CD8-positive, alpha-beta memory T cell (primary cell): ENCODE measurements around the gene ABHD11. TPM values are rescaled to one million over a fixed set of nuclear protein-coding genes. Genes with fewer than 3 reads are reported as not detected.
"Not testable (repeated sequence)": the region's sequence is repeated elsewhere in the genome, so short reads cannot be mapped to it uniquely, and the experiment has no call there.

Experiments used
- CTCF ChIA-PET: fragments of 350-600 bp; sonication (Branson Sonifier 250); formaldehyde crosslinking; loops from one replicate; lab custom pipeline; 2021; ENCODE audit warnings: antibody characterized with exemption; lab: Charles Lee
- POLR2A ChIA-PET: fragments of 350-600 bp; sonication (Branson Sonifier 250); formaldehyde crosslinking; loops from one replicate; lab custom pipeline; 2021; ENCODE audit warnings: antibody characterized with exemption; lab: Charles Lee
- DNase-seq, 5 donors: peaks; one replicate each; pipeline versions ENCODE4 v3.0.0 to v3.0.0-alpha.2; 2020 to 2022; ENCODE audit warnings: mixed read lengths in 1 of 5
- H3K27ac ChIP-seq: one replicate; pipeline ENCODE4 v1.7.0; 2013; ENCODE audit warnings: low read depth, mild to moderate bottlenecking, low read length, moderate library complexity
- H3K27me3 ChIP-seq: 2 replicates; pipeline ENCODE4 v1.7.0; 2013; ENCODE audit warnings: low read length, mild to moderate bottlenecking; ENCODE audit not compliant: insufficient read depth, poor library complexity, severe bottlenecking
- H3K36me3 ChIP-seq: 2 replicates; pipeline ENCODE4 v1.7.0; 2013; ENCODE audit warnings: mild to moderate bottlenecking, low read length, moderate library complexity; ENCODE audit not compliant: insufficient read depth
- H3K4me1 ChIP-seq: 2 replicates; pipeline ENCODE4 v1.7.0; 2013; ENCODE audit warnings: mild to moderate bottlenecking, low read length, moderate library complexity; ENCODE audit not compliant: insufficient read depth
- H3K4me3 ChIP-seq: 2 replicates; pipeline ENCODE4 v1.7.0; 2013; ENCODE audit warnings: mild to moderate bottlenecking, low read length
- H3K9me3 ChIP-seq: 2 replicates; pipeline ENCODE4 v1.7.0; 2013; ENCODE audit warnings: mild to moderate bottlenecking, low read length
- H3K27ac Mint-ChIP-seq, 8 donors: one replicate each; pipeline ENCODE4 v1.8.0; 2020 to 2021; ENCODE audit warnings: mixed read lengths in 8 of 8, mild to moderate bottlenecking in 6 of 8, inconsistent platforms in 3 of 8, moderate library complexity in 3 of 8
- H3K27me3 Mint-ChIP-seq, 2 donors: one replicate each; pipeline ENCODE4 v1.8.0; 2020 to 2021; ENCODE audit warnings: mixed read lengths in 2 of 2, mild to moderate bottlenecking in 1 of 2, moderate library complexity in 1 of 2
- H3K36me3 Mint-ChIP-seq, 3 donors: one replicate each; pipeline ENCODE4 v1.8.0; 2020 to 2021; ENCODE audit warnings: mixed read lengths in 3 of 3, inconsistent platforms in 1 of 3, mild to moderate bottlenecking in 1 of 3
- H3K4me1 Mint-ChIP-seq, 3 donors: one replicate each; pipeline ENCODE4 v1.8.0; 2020 to 2021; ENCODE audit warnings: mixed read lengths in 3 of 3, inconsistent platforms in 1 of 3, mild to moderate bottlenecking in 1 of 3
- H3K4me3 Mint-ChIP-seq, 7 donors: one replicate each; pipeline ENCODE4 v1.8.0; 2020 to 2021; ENCODE audit warnings: mixed read lengths in 7 of 7, mild to moderate bottlenecking in 6 of 7, moderate library complexity in 4 of 7, inconsistent platforms in 2 of 7
- H3K9me3 Mint-ChIP-seq, 5 donors: one replicate each; pipeline ENCODE4 v1.8.0; 2020 to 2022; ENCODE audit warnings: mixed read lengths in 5 of 5, mild to moderate bottlenecking in 3 of 5, moderate library complexity in 2 of 5, inconsistent platforms in 1 of 5
- polyA plus RNA-seq: library from polyadenylated mRNA; unstranded; fragments of 300-500 nt; fragmentation: Illumina TruSeq; gene quantifications from one replicate; pipeline ENCODE4 v1.2.3, GENCODE V29; 2021
- total RNA-seq, 2 experiments: library from RNA; stranded (reverse); gene quantifications; one replicate each; pipeline ENCODE4 v1.2.3, GENCODE V29; 2021

ABHD11 gene
- total and polyA plus RNA-seq, 3 experiments from 2014 or later: 13.1 to 26.5 (median 23.2) TPM

GRCh38 chr7:73717025-73717807 is 21.4 kb downstream of the ABHD11 start:
- peaks cover 0 to 2% (median 0%) of the 10 kb centered on the region in 5 donors for H3K9me3 Mint-ChIP-seq
- ChIA-PET CTCF (interaction anchor here (1.0 to 4.1 kb wide), 5 partner anchors 8 to 111 kb away, joined by 3 to 14 read pairs (median 3); no protein-coding TSS in a partner anchor), POLR2A (interaction anchor here (0.6 to 0.8 kb wide), 4 partner anchors 19 to 139 kb away, joined by 4 read pairs; partner anchors contain the start of gene TBL2)
- peak overlapping the region; percentile 30 to 97 (median 83) for H3K27ac Mint-ChIP-seq
- no peak for DNase-seq
- H3K4me3 ChIP-seq: peak overlapping the region; percentile 66
- H3K27ac ChIP-seq: no peak overlapping the region
- peak overlapping the region; percentile 80 to 92 (median 85) for H3K4me3 Mint-ChIP-seq
- no peaks in the 10 kb centered on the region for H3K36me3 ChIP-seq
- H3K27me3 ChIP-seq: no peaks in the 10 kb centered on the region
- H3K4me1 ChIP-seq: peaks cover 18% of the 10 kb centered on the region
- H3K9me3 ChIP-seq: no peaks in the 10 kb centered on the region
- peaks cover 0 to 1% (median 0%) of the 10 kb centered on the region in 3 donors for H3K36me3 Mint-ChIP-seq
- H3K4me1 Mint-ChIP-seq: peaks cover 22 to 30% (median 22%) of the 10 kb centered on the region in 3 donors
- H3K27me3 Mint-ChIP-seq: peaks cover 0 to 3% of the 10 kb centered on the region in 2 donors

- no peaks in the 10 kb centered on the region for H3K36me3 ChIP-seq
- H3K27me3 ChIP-seq: no peaks in the 10 kb centered on the region
- H3K36me3 Mint-ChIP-seq: peaks cover 0 to 1% (median 0%) of the 10 kb centered on the region in 3 donors
- peak overlapping the region in 4 of 8 donors; percentile 12 to 57 (median 26) for H3K27ac Mint-ChIP-seq
- H3K27me3 Mint-ChIP-seq: peaks cover 0 to 3% of the 10 kb centered on the region in 2 donors
- peak overlapping the region in 1 of 7 donors; percentile 4 for H3K4me3 Mint-ChIP-seq
- peaks cover 18% of the 10 kb centered on the region for H3K4me1 ChIP-seq
- no peak overlapping the region for H3K4me3 ChIP-seq
- POLR2A ChIA-PET: no interaction called here
- CTCF ChIA-PET: interaction anchor here (1.0 to 4.1 kb wide), 3 partner anchors 9 to 110 kb away, joined by 3 to 14 read pairs (median 8); no protein-coding TSS in a partner anchor
- H3K4me1 Mint-ChIP-seq: peaks cover 22 to 30% (median 22%) of the 10 kb centered on the region in 3 donors
- no peak for DNase-seq
- H3K9me3 ChIP-seq: no peaks in the 10 kb centered on the region
- H3K27ac ChIP-seq: no peak overlapping the region
- peaks cover 0 to 2% (median 0%) of the 10 kb centered on the region in 5 donors for H3K9me3 Mint-ChIP-seq
Observed at GRCh38 chr7:73716318-73716890, 22.2 kb downstream of the ABHD11 start.

GRCh38 chr7:73715648-73716317 is 22.8 kb downstream of the ABHD11 start:
- Mint-ChIP-seq H3K27me3 (peaks cover 0 to 3% of the 10 kb centered on the region in 2 donors), H3K9me3 (peaks cover 0 to 2% (median 0%) of the 10 kb centered on the region in 5 donors), H3K27ac (peak overlapping the region in 2 of 8 donors; percentile 30 to 31), H3K4me3 (no peak overlapping the region), H3K4me1 (peaks cover 22 to 30% (median 22%) of the 10 kb centered on the region in 3 donors), H3K36me3 (peaks cover 0 to 1% (median 0%) of the 10 kb centered on the region in 3 donors)
- peaks cover 18% of the 10 kb centered on the region for H3K4me1 ChIP-seq
- no peak overlapping the region for H3K4me3 ChIP-seq
- H3K27ac ChIP-seq: peak overlapping the region; percentile 16
- ChIA-PET CTCF (interaction anchor here (0.8 to 4.1 kb wide), 3 partner anchors 10 to 110 kb away, joined by 3 to 14 read pairs (median 8); partner anchors contain the start of gene VPS37D), POLR2A (no interaction called here)
- H3K36me3 ChIP-seq: no peaks in the 10 kb centered on the region
- no peaks in the 10 kb centered on the region for H3K27me3 ChIP-seq
- no peak for DNase-seq
- no peaks in the 10 kb centered on the region for H3K9me3 ChIP-seq

- H3K27me3 Mint-ChIP-seq, H3K27ac ChIP-seq, DNase-seq, H3K36me3 Mint-ChIP-seq, H3K27me3 ChIP-seq, H3K9me3 Mint-ChIP-seq, H3K4me3 ChIP-seq, POLR2A ChIA-PET, H3K9me3 ChIP-seq, H3K36me3 ChIP-seq, H3K27ac Mint-ChIP-seq, H3K4me3 Mint-ChIP-seq: not testable (repeated sequence)
- CTCF ChIA-PET: interaction anchor here (2.1 to 2.2 kb wide), 2 partner anchors 12 to 107 kb away, joined by 5 to 6 read pairs; no protein-coding TSS in a partner anchor
- peaks cover 12% of the 10 kb centered on the region for H3K4me1 ChIP-seq
- H3K4me1 Mint-ChIP-seq: peaks cover 17 to 19% (median 17%) of the 10 kb centered on the region in 3 donors
Observed at GRCh38 chr7:73713319-73713718, 25.3 kb downstream of the ABHD11 start.

GRCh38 chr7:73712773-73713172 is 25.8 kb downstream of the ABHD11 start:
- H3K9me3 Mint-ChIP-seq: no peaks in the 10 kb centered on the region
- no peaks in the 10 kb centered on the region for H3K9me3 ChIP-seq
- H3K27me3 ChIP-seq: no peaks in the 10 kb centered on the region
- peaks cover 11 to 13% (median 12%) of the 10 kb centered on the region in 3 donors for H3K4me1 Mint-ChIP-seq
- H3K4me3 Mint-ChIP-seq: no peak overlapping the region
- H3K36me3 Mint-ChIP-seq: peaks cover 0 to 2% (median 1%) of the 10 kb centered on the region in 3 donors
- DNase-seq: no peak
- H3K4me3 ChIP-seq: no peak overlapping the region
- peak overlapping the region in 1 of 8 donors; percentile 66 for H3K27ac Mint-ChIP-seq
- POLR2A ChIA-PET: interaction anchor here (0.6 kb wide), 1 partner anchor 105 kb away, joined by 6 read pairs; no protein-coding TSS in a partner anchor
- no peaks in the 10 kb centered on the region for H3K36me3 ChIP-seq
- peaks cover 0 to 3% of the 10 kb centered on the region in 2 donors for H3K27me3 Mint-ChIP-seq
- CTCF ChIA-PET: interaction anchor here (2.1 to 2.2 kb wide), 2 partner anchors 13 to 106 kb away, joined by 5 to 6 read pairs; no protein-coding TSS in a partner anchor
- H3K27ac ChIP-seq: no peak overlapping the region
- peaks cover 7% of the 10 kb centered on the region for H3K4me1 ChIP-seq

GRCh38 chr7:73708961-73709549 is 29.5 kb downstream of the ABHD11 start:
- POLR2A ChIA-PET: no interaction called here
- Mint-ChIP-seq H3K4me3 (no peak overlapping the region), H3K27me3 (no peaks in the 10 kb centered on the region), H3K9me3 (no peaks in the 10 kb centered on the region), H3K4me1 (peaks cover 4 to 7% (median 5%) of the 10 kb centered on the region in 3 donors), H3K36me3 (peaks cover 0 to 2% (median 1%) of the 10 kb centered on the region in 3 donors), H3K27ac (no peak overlapping the region)
- Histone ChIP-seq H3K9me3 (no peaks in the 10 kb centered on the region), H3K27ac (no peak overlapping the region), H3K4me1 (peaks cover 6% of the 10 kb centered on the region), H3K27me3 (no peaks in the 10 kb centered on the region), H3K4me3 (no peak overlapping the region), H3K36me3 (no peaks in the 10 kb centered on the region)
- DNase-seq: no peak
- CTCF ChIA-PET: interaction anchor here (1.0 to 1.1 kb wide), 2 partner anchors 11 to 16 kb away, joined by 4 read pairs; no protein-coding TSS in a partner anchor

- no peaks in the 10 kb centered on the region for H3K9me3 ChIP-seq
- Mint-ChIP-seq H3K4me1 (peaks cover 0 to 4% (median 0%) of the 10 kb centered on the region in 3 donors), H3K27me3 (no peaks in the 10 kb centered on the region), H3K27ac (peak overlapping the region in 1 of 8 donors; percentile 47), H3K9me3 (no peaks in the 10 kb centered on the region), H3K4me3 (no peak overlapping the region), H3K36me3 (peaks cover 0 to 9% (median 0%) of the 10 kb centered on the region in 3 donors)
- H3K27me3 ChIP-seq: no peaks in the 10 kb centered on the region
- DNase-seq: no peak
- H3K4me3 ChIP-seq: no peak overlapping the region
- POLR2A ChIA-PET: no interaction called here
- no peak overlapping the region for H3K27ac ChIP-seq
- H3K4me1 ChIP-seq: peaks cover 6% of the 10 kb centered on the region
- H3K36me3 ChIP-seq: no peaks in the 10 kb centered on the region
- CTCF ChIA-PET: no interaction called here
Observed at GRCh38 chr7:73707045-73707631, 31.5 kb downstream of the ABHD11 start.
